HG03064 (cell line): ENCODE measurements around the gene ATP7B.

Source experiments
- ATAC-seq: cut with Tn5 transposase; IDR thresholded peaks from one replicate; pipeline ENCODE4 v1.9.1; 2021; ENCODE audit warnings: low read depth; ENCODE audit not compliant: unreplicated experiment

The ATP7B gene

GRCh38 chr13:51902776-51903175 lies 108.5 kb downstream of the ATP7B start:
- ATAC-seq: no peak

- ATAC-seq: no peak
These were observed 110.8 kb downstream of the ATP7B start for GRCh38 chr13:51900471-51900870.

DNA sequence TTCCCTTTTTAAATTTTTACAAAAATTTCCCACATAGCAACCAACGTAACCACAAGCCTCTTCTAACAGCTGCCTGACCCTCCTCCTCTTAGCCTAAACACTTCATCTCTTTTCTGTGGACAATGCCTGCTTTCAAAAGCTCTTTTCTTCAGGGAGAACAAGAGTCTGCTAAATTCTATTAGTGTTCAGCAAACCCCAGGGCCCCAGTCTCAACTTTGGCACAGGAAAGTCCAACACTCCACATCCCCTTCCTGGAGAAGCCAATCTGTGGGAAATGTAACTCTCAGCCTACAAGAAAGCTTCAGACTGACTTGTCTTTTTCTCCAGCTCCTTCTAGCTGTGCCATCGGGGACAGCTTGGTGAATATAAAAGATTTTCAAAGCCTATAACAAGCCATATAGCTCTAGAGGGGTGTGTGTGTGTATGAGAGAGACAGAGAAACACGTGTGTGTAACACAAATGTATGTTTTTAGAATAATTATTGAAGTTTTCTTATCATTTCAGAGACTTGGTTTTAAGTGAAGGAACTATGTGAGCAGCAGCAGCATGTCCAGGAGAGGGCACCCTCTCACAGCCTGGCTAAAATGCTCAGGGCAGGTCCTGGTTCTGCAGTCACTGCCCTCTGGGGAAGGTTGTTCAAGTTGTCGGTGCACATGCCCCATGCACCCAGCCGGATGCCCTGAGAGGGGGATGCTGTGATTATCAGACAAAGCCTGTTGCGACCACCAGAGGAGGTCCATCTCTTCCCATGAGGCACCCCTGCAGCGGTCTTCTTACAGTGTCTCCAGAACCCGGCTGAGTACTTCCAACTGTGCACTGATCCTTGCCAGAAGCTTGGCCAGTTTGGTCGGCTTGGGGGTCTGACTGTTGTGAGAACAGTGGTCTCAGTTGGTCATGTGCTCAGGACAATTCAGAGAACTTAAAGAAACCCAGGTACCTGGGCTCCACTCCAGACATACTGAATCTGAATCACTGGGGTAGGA lies 115.1 kb downstream of the ATP7B start:
- no peak for ATAC-seq

- no peak for ATAC-seq
These were observed 117.0 kb downstream of the ATP7B start for GRCh38 chr13:51894239-51894638.

DNA sequence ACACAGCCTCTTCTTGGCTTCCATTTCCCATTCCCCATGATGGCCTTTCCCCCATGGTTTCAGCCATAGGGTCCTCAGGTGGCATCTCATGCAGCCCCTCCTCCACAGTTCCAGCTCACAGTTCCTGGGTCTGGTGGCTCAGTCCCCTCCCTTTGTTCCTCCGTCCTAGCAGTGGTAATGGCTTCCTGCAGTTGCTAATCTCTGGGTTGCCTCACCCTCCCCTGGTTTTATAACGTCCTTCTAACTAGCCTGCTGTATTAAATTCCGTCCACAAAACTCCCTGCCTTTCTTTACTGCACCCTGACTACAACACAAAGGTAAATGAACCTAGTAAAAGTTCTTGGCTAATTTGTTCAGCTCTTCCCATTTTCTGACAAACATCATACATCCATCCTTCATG lies 118.6 kb downstream of the ATP7B start:
- ATAC-seq: no peak

GRCh38 chr13:51887468-51887867 lies 123.8 kb downstream of the ATP7B start:
- no peak for ATAC-seq

DNA sequence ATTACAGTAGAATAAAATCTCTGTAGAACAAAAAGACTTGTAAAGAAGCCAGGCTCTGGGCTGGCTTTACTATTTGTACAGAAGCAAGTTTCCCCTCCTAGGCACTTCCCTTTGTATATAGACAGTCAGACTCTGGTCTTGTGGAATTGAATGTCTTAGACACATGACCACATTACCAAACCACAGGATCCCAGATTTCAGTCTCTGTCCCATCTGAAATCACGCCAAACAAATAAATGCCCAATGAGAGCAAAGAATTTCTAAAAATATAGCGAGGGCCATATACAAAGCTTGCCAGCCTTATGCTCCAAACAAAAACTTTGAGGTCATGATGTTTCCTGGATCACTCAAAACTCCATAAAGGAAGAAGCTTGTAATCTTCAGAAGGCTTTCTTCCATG lies 125.6 kb downstream of the ATP7B start:
- no peak for ATAC-seq

DNA sequence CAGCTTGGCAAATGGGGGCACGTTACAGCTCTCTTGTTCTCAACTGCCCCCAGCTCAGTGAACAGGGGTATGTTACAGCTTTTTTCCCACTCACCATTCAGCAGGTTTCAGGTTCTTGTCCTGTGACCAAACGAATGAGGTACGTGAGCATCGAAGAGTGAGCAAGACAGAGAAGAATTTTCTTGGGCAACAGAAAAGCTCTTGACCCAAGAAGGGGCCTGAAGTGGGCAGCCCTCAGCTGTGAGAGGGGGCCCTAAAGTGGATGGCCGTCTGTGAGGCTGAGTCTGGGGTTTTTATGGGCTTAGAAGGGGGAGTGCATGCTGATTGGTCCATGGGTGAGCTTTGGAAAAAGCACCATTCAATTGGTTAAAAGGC lies 128.0 kb downstream of the ATP7B start:
- ATAC-seq: no peak
